OCI-LY1 (cell line): ENCODE measurements around the gene LRMDA.

Experiments used
- H2AFZ ChIP-seq: fragments of 200-600 bp; sonication (generic), shearing (Covaris generic); 2 replicates; pipeline ENCODE4 v1.6.0; 2014; ENCODE audit warnings: antibody characterized with exemption, mild to moderate bottlenecking, low read length
- H3F3A ChIP-seq: fragments of 200-600 bp; sonication (generic), shearing (Covaris generic); 2 replicates; pipeline ENCODE4 v1.6.0; 2014; ENCODE audit warnings: mild to moderate bottlenecking, antibody characterized with exemption, low read length, moderate library complexity; ENCODE audit not compliant: insufficient read depth
- H3K27ac ChIP-seq: fragments of 200-600 bp; sonication (generic); 2 replicates; pipeline ENCODE4 v1.5.1; 2014; ENCODE audit warnings: low read length, mixed run types, mild to moderate bottlenecking, low read depth; ENCODE audit not compliant: poor library complexity, severe bottlenecking
- H3K27me3 ChIP-seq: fragments of 200-600 bp; sonication (generic); 2 replicates; pipeline ENCODE4 v1.6.0; 2014; ENCODE audit warnings: antibody characterized with exemption, mild to moderate bottlenecking, low read length, moderate library complexity; ENCODE audit not compliant: insufficient read depth
- H3K36me3 ChIP-seq: fragments of 200-600 bp; sonication (generic); 2 replicates; pipeline ENCODE4 v1.6.1; 2014; ENCODE audit warnings: mild to moderate bottlenecking, antibody characterized with exemption, low read length, moderate library complexity, mixed read lengths; ENCODE audit not compliant: insufficient read depth
- H3K4me1 ChIP-seq: fragments of 200-600 bp; sonication (generic); 2 replicates; pipeline ENCODE4 v1.5.1; 2014; ENCODE audit warnings: mild to moderate bottlenecking, low read length, moderate library complexity; ENCODE audit not compliant: insufficient read depth, severe bottlenecking
- H3K4me2 ChIP-seq: fragments of 200-600 bp; sonication (generic), shearing (Covaris generic); 2 replicates; pipeline ENCODE4 v1.6.1; 2014; ENCODE audit warnings: low read length
- H3K4me3 ChIP-seq: fragments of 200-600 bp; sonication (generic); 2 replicates; pipeline ENCODE4 v1.5.1; 2014; ENCODE audit warnings: low read length, low read depth, mild to moderate bottlenecking, mixed read lengths; ENCODE audit not compliant: poor library complexity, severe bottlenecking
- H3K79me2 ChIP-seq: fragments of 200-600 bp; shearing (Covaris generic); 2 replicates; pipeline ENCODE4 v1.6.1; 2016; ENCODE audit warnings: mixed run types, low read length, mixed read lengths; ENCODE audit not compliant: insufficient read depth
- H3K9ac ChIP-seq: fragments of 200-600 bp; sonication (generic), shearing (Covaris generic); 2 replicates; pipeline ENCODE4 v1.6.1; 2014; ENCODE audit warnings: mild to moderate bottlenecking, low read length, mixed read lengths
- H3K9me2 ChIP-seq: fragments of 200-600 bp; sonication (generic), shearing (Covaris generic); 2 replicates; pipeline ENCODE4 v1.6.1; 2014; ENCODE audit warnings: low read depth, mild to moderate bottlenecking, low read length, mixed read lengths
- H3K9me3 ChIP-seq: fragments of 200-600 bp; shearing (Covaris generic); 2 replicates; pipeline ENCODE4 v1.6.1; 2014; ENCODE audit warnings: low read length, mixed read lengths
- H4K20me1 ChIP-seq: fragments of 200-600 bp; sonication (generic), shearing (Covaris generic); 2 replicates; pipeline ENCODE4 v1.6.0; 2016; ENCODE audit warnings: mild to moderate bottlenecking, low read length; ENCODE audit not compliant: insufficient read depth
- CTCF ChIP-seq: fragments of 200-600 bp; sonication (generic), shearing (Covaris generic); IDR thresholded peaks from 2 replicates; pipeline ENCODE4 v1.5.1; 2017; ENCODE audit warnings: mild to moderate bottlenecking, antibody characterized with exemption, low read length, moderate library complexity, mixed read lengths
- EZH2 ChIP-seq: fragments of 200-600 bp; sonication (generic), shearing (Covaris generic); IDR thresholded peaks from 2 replicates; pipeline ENCODE4 v1.8.0; 2017; ENCODE audit warnings: borderline replicate concordance, mixed run types, mild to moderate bottlenecking, antibody characterized with exemption, low read length, moderate library complexity, mixed read lengths

Gene LRMDA

DNA sequence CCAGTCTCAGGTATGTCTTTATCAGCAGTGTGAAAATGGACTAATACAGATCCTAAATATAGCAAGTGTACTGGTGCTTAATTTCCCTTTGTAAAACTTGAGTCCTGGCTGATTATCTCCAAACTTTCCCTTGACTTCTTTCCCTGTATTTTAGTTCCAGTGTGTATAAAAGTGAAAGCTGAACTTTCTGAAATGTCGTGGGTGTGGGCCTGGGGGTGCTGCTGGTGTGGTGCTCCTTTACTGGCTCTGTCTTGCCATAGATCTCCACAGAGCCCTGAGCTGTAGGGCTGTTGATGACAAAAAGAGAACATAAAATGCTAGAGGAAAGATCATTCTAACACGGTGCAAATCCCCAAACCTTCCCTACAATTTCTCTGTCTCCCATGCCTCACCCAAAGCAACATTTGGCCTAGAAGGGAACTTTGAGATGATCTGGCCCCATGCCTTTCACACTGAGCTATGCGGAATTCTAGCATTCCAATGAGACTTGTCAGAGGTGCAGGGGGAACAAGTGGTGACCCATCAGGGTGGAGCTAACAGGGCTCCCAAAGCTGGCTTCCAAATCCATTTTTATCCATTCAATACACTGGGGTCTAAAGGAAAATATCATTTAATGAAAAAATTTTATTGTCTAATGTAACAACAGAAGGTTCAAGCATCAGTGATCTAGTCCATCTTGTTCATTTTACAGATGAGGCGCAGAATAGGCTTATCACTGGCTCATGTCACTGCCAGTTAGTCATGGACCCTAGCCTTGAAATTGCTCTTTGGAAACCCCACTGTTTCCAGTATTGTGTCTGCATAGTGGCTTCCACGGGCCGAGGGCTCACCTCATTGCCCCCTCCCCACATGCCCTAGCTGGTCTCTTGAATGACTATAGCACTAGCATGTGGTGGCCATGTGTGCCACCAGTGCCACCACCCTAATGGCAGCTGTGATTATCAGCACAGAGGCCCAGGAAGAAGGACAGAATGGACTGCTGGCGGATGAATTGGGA is 1000.9 kb downstream of the LRMDA start:
- Histone ChIP-seq H2AFZ (no peak overlapping the region), H3K9me2 (no peaks in the 10 kb centered on the region), H3F3A (no peaks in the 10 kb centered on the region), H3K4me2 (no peak overlapping the region), H3K36me3 (no peaks in the 10 kb centered on the region), H3K9me3 (no peaks in the 10 kb centered on the region), H3K27ac (no peak overlapping the region), H3K4me3 (no peak overlapping the region), H3K79me2 (no peaks in the 10 kb centered on the region), H3K4me1 (no peaks in the 10 kb centered on the region), H3K27me3 (no peaks in the 10 kb centered on the region), H4K20me1 (no peaks in the 10 kb centered on the region), H3K9ac (no peak overlapping the region)
- TF ChIP-seq CTCF (no peak), EZH2 (no peak)

GRCh38 chr10:76433161-76434005 is 1002.0 kb downstream of the LRMDA start:
- Histone ChIP-seq H3K27me3 (no peaks in the 10 kb centered on the region), H3K9me2 (no peaks in the 10 kb centered on the region), H3K9ac (no peak overlapping the region), H3F3A (no peaks in the 10 kb centered on the region), H3K4me2 (no peak overlapping the region), H3K79me2 (no peaks in the 10 kb centered on the region), H2AFZ (no peak overlapping the region), H3K4me3 (no peak overlapping the region), H3K36me3 (no peaks in the 10 kb centered on the region), H3K9me3 (no peaks in the 10 kb centered on the region), H3K4me1 (no peaks in the 10 kb centered on the region), H3K27ac (no peak overlapping the region), H4K20me1 (no peaks in the 10 kb centered on the region)
- TF ChIP-seq EZH2 (no peak), CTCF (no peak)

DNA sequence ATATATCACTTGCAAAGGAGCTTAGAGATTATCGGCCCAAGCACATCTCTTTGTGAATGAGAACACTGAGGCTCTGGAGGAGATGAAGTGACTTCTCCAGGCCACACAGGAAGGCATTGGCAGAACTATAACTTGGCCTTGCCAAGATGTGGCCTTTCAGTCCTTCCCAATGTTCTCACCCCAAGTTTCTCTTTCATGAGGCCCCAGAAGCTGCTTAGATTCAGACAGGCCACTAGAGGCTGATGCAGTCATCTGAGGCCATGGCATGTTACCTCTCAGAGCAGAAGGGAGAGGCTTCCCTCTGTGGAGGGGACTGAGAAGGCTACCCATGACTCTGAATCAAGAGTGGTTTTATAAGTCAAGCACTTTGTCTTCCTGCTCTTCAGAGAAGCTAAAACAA is 1003.7 kb downstream of the LRMDA start:
- H3K36me3 ChIP-seq = no peaks in the 10 kb centered on the region
- no peak overlapping the region for H3K4me2 ChIP-seq
- H3K9me3 ChIP-seq = no peaks in the 10 kb centered on the region

More for the DNA sequence above, 1003.7 kb downstream of the LRMDA start:
- H3F3A ChIP-seq = no peaks in the 10 kb centered on the region
- H2AFZ ChIP-seq = no peak overlapping the region
- TF ChIP-seq EZH2 = no peak
- TF ChIP-seq CTCF = no peak
- no peaks in the 10 kb centered on the region for H3K9me2 ChIP-seq
- no peak overlapping the region for H3K27ac ChIP-seq
- no peak overlapping the region for H3K4me3 ChIP-seq
- H4K20me1 ChIP-seq = no peaks in the 10 kb centered on the region
- H3K79me2 ChIP-seq = no peaks in the 10 kb centered on the region
- no peaks in the 10 kb centered on the region for H3K4me1 ChIP-seq
- no peaks in the 10 kb centered on the region for H3K27me3 ChIP-seq
- no peak overlapping the region for H3K9ac ChIP-seq
